Stomach smooth muscle (tissue), 2 donors: ENCODE data around the gene ZNF407.
"Not testable (repeated sequence)": the region's sequence is repeated elsewhere in the genome, so short reads cannot be mapped to it uniquely, and the experiment has no call there.

Experiments used
- H3K27ac ChIP-seq: one replicate; pipeline ENCODE4 v1.7.0; 2013; ENCODE audit warnings: mild to moderate bottlenecking, low read length, inconsistent platforms
- H3K27me3 ChIP-seq, 2 donors: one replicate each; pipeline ENCODE4 v1.7.0; 2013; ENCODE audit warnings: low read length in 2 of 2; ENCODE audit not compliant: insufficient read depth in 2 of 2, control insufficient read depth in 1 of 2
- H3K36me3 ChIP-seq, 2 donors: one replicate each; pipeline ENCODE4 v1.7.0; 2013; ENCODE audit warnings: low read length in 2 of 2; ENCODE audit not compliant: control insufficient read depth in 2 of 2, insufficient read depth in 2 of 2
- H3K4me1 ChIP-seq: one replicate; pipeline ENCODE4 v1.7.0; 2013; ENCODE audit warnings: low read length; ENCODE audit not compliant: control insufficient read depth, insufficient read depth
- H3K4me3 ChIP-seq, 2 donors: one replicate each; pipeline ENCODE4 v1.7.0; 2013; ENCODE audit warnings: low read length in 2 of 2
- H3K9ac ChIP-seq, 2 donors: one replicate each; pipeline ENCODE4 v1.7.0; 2013; ENCODE audit warnings: low read length in 2 of 2, mild to moderate bottlenecking in 1 of 2
- H3K9me3 ChIP-seq, 2 donors: one replicate each; pipeline ENCODE4 v1.7.0; 2013; ENCODE audit warnings: low read length in 2 of 2; ENCODE audit not compliant: control insufficient read depth in 2 of 2
- donor health status: healthy.
- donor health status: Pancreatic carcinoma.

The ZNF407 gene

GRCh38 chr18:74563999-74564398, 33.7 kb upstream of the ZNF407 start:
- Histone ChIP-seq H3K27ac (no peak overlapping the region), H3K9ac (no peak overlapping the region), H3K36me3 (no peaks in the 10 kb centered on the region), H3K27me3 (peaks cover 0 to under 1% of the 10 kb centered on the region in 2 donors), H3K4me1 (no peaks in the 10 kb centered on the region), H3K4me3 (no peak overlapping the region), H3K9me3 (no peaks in the 10 kb centered on the region)

DNA sequence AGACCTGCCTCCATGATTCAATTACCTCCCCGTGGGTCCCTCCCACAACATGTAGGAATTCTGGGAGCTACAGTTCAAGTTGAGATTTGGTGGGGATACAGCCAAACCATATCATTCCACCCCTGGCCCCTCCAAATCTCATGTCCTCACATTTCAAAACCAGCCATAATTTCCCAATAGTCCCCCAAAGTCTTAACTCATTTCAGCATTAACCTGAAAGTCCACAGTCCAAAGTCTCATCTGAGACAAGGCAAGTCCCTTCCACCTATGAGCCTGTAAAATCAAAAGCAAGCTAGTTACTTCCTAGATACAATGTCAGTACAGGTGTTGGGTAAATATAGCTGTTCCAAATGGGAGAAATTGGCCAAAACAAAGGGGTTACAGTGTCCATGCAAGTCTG, 32.5 kb upstream of the ZNF407 start:
- not testable (repeated sequence) for H3K4me3 ChIP-seq, H3K9ac ChIP-seq, H3K36me3 ChIP-seq, H3K4me1 ChIP-seq, H3K9me3 ChIP-seq, H3K27me3 ChIP-seq, H3K27ac ChIP-seq

DNA sequence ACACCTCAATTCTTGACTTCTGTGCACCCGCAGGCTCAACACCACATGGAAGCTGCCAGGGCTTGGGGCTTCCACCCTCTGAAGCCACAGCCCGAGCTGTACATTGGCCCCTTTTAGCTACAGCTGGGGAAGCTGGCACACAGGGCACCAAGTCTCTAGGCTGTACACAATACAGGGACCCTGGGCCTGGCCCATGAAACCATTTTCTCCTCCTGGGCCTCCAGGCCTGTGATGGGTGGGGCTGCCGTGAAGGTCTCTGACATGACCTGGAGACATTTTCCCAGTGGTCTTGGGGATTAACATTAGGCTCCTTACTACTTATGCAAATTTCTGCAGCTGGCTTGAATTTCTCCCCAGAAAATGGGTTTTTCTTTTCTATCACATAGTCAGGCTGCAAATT, 31.7 kb upstream of the ZNF407 start:
- H3K4me1 ChIP-seq, H3K4me3 ChIP-seq, H3K9ac ChIP-seq, H3K9me3 ChIP-seq, H3K27me3 ChIP-seq, H3K36me3 ChIP-seq, H3K27ac ChIP-seq: not testable (repeated sequence)

DNA sequence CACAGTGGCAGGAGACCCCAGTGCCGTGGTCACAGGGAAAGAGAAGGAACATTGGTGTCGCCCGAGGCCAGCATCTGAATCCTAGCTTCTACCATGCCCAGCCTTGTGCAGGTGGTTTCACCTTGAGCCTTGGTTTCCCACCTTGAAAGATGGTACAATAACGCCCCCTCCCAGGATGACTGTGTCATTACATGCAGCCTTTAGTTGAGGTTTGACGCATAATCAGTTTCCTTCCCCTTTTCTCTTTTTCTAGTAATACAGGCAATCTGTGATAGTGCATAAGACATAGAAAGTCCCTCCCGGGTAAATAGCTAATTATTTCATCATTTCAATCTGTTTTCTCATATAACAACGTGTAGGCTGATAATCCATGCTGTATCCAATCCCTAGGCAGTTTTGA, 29.8 kb upstream of the ZNF407 start:
- Histone ChIP-seq H3K27ac (no peak overlapping the region), H3K27me3 (peaks cover 0 to 3% of the 10 kb centered on the region in 2 donors), H3K4me3 (no peak overlapping the region), H3K9ac (no peak overlapping the region), H3K4me1 (no peaks in the 10 kb centered on the region), H3K9me3 (no peaks in the 10 kb centered on the region), H3K36me3 (no peaks in the 10 kb centered on the region)

DNA sequence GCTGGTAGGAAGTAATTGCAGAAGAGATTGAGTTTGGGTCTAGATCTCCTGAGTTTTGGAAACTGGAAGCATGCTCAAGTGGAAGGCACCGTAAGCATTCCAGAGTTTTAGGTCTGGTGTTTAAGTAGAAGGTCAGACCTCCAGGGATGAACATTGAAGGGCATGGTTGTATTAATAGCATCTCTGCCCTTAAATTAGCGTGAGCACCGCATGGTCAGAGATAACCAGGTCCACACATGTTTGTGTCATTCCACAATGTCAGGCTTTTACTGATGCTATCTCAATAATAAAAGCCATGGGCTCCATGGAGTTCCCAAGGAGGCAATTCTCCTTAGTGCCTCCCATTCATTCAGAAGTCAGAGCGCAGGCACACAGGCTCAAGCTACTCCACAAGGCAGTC, 28.3 kb upstream of the ZNF407 start:
- Histone ChIP-seq H3K27ac (no peak overlapping the region), H3K36me3 (no peaks in the 10 kb centered on the region)

GRCh38 chr18:74570266-74570665, 27.4 kb upstream of the ZNF407 start:
- H3K4me1 ChIP-seq: no peaks in the 10 kb centered on the region
- H3K27ac ChIP-seq: no peak overlapping the region
- H3K27me3 ChIP-seq: peaks cover 0 to 3% of the 10 kb centered on the region in 2 donors
- no peak overlapping the region for H3K9ac ChIP-seq
- H3K9me3 ChIP-seq: no peaks in the 10 kb centered on the region
- H3K36me3 ChIP-seq: no peaks in the 10 kb centered on the region
- H3K4me3 ChIP-seq: no peak overlapping the region

More for the DNA sequence above, 28.3 kb upstream of the ZNF407 start:
- Histone ChIP-seq H3K4me1 (no peaks in the 10 kb centered on the region), H3K9me3 (no peaks in the 10 kb centered on the region), H3K9ac (no peak overlapping the region), H3K4me3 (no peak overlapping the region), H3K27me3 (peaks cover 0 to 3% of the 10 kb centered on the region in 2 donors)

GRCh38 chr18:74571895-74572680, 25.6 kb upstream of the ZNF407 start:
- H3K27me3 ChIP-seq: peaks cover 3 to 4% of the 10 kb centered on the region in 2 donors
- H3K27ac ChIP-seq: no peak overlapping the region
- H3K4me3 ChIP-seq: no peak overlapping the region
- no peak overlapping the region for H3K9ac ChIP-seq
- no peaks in the 10 kb centered on the region for H3K36me3 ChIP-seq
- H3K4me1 ChIP-seq: no peaks in the 10 kb centered on the region
- H3K9me3 ChIP-seq: no peaks in the 10 kb centered on the region

GRCh38 chr18:74573053-74573452, 24.6 kb upstream of the ZNF407 start:
- no peak overlapping the region for H3K9ac ChIP-seq
- no peaks in the 10 kb centered on the region for H3K9me3 ChIP-seq
- H3K4me1 ChIP-seq: no peaks in the 10 kb centered on the region
- H3K27ac ChIP-seq: no peak overlapping the region
- peaks cover 3 to 4% of the 10 kb centered on the region in 2 donors for H3K27me3 ChIP-seq
- no peak overlapping the region for H3K4me3 ChIP-seq
- no peaks in the 10 kb centered on the region for H3K36me3 ChIP-seq

GRCh38 chr18:74574916-74575315, 22.8 kb upstream of the ZNF407 start:
- Histone ChIP-seq H3K4me3 (no peak overlapping the region), H3K4me1 (no peaks in the 10 kb centered on the region), H3K27me3 (peaks cover 0 to 4% of the 10 kb centered on the region in 2 donors), H3K9ac (no peak overlapping the region), H3K36me3 (no peaks in the 10 kb centered on the region), H3K27ac (no peak overlapping the region), H3K9me3 (no peaks in the 10 kb centered on the region)

DNA sequence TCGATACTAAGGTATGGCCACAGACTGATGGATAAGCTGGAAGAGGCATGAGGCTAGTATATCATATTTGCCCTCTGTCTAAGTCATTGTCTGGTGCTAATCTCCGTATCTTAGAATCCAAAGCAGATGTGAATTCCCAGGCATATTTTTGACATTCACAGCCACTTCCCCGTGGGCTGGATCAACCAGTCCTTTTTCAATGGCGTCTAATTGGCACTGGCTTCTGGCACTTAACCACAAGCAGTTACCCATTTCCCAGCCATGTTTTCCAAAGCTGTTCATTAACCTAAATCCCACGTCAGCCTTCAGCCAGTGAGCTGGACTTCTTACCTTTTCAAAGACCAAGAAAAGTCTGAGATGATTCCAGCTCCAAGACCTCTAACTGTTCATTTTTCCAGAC, 20.7 kb upstream of the ZNF407 start:
- no peak overlapping the region for H3K27ac ChIP-seq

GRCh38 chr18:74579496-74580065, 18.1 kb upstream of the ZNF407 start:
- Histone ChIP-seq H3K36me3 (no peaks in the 10 kb centered on the region), H3K9me3 (no peaks in the 10 kb centered on the region), H3K27me3 (peaks cover 7 to 9% of the 10 kb centered on the region in 2 donors), H3K4me1 (no peaks in the 10 kb centered on the region), H3K4me3 (no peak overlapping the region), H3K27ac (no peak overlapping the region), H3K9ac (no peak overlapping the region)

More for the DNA sequence above, 20.7 kb upstream of the ZNF407 start:
- Histone ChIP-seq H3K4me3 (no peak overlapping the region), H3K9me3 (no peaks in the 10 kb centered on the region), H3K4me1 (no peaks in the 10 kb centered on the region), H3K27me3 (peaks cover 4 to 7% of the 10 kb centered on the region in 2 donors), H3K36me3 (no peaks in the 10 kb centered on the region), H3K9ac (no peak overlapping the region)
